Gastroesophageal sphincter (tissue), 4 donors: Measurements from ENCODE around the gene CNKSR3. TPM values are rescaled to one million over a fixed set of nuclear protein-coding genes. Genes with fewer than 3 reads are reported as not detected.

Source experiments
- ATAC-seq: fragments of 150-250 bp; one replicate; pipeline ENCODE4 v1.9.1; 2016; ENCODE audit warnings: mild to moderate bottlenecking, moderate library complexity
- H3K27ac ChIP-seq, 4 donors: fragments of 200-600 bp; sonication (generic) in 3 of 4; 1 replicate in 3 of 4; 2 replicates in 1 of 4; pipeline ENCODE4 v1.5.1; 2016 to 2019
- H3K27me3 ChIP-seq: fragments of 200-600 bp; sonication (generic); one replicate; pipeline ENCODE4 v1.5.1; 2019
- H3K36me3 ChIP-seq, 2 donors: fragments of 200-600 bp; sonication (generic); one replicate each; pipeline ENCODE4 v1.5.1; 2019; ENCODE audit warnings: control low read depth in 1 of 2
- H3K4me1 ChIP-seq, 3 donors: fragments of 200-600 bp; sonication (generic); 1 replicate in 2 of 3; 2 replicates in 1 of 3; pipeline ENCODE4 v1.5.1; 2016 to 2019; ENCODE audit warnings: control low read depth in 2 of 3
- H3K4me3 ChIP-seq, 2 donors: fragments of 200-600 bp; sonication (generic); one replicate each; pipeline ENCODE4 v1.5.1; 2019; ENCODE audit warnings: mild to moderate bottlenecking in 1 of 2, moderate library complexity in 1 of 2
- H3K9me3 ChIP-seq, 3 donors: fragments of 200-600 bp; sonication (generic); one replicate each; pipeline ENCODE4 v1.5.1; 2017 to 2019; ENCODE audit warnings: control low read depth in 2 of 3
- EP300 ChIP-seq: sonication (generic); formaldehyde crosslinking; IDR thresholded peaks from one replicate; pipeline ENCODE4 v1.6.1; 2017; ENCODE audit warnings: antibody characterized with exemption, mild to moderate bottlenecking
- POLR2A ChIP-seq, 2 donors: fragments of 450-650 bp; IDR thresholded peaks; one replicate each; pipeline ENCODE4 v1.6.1; 2017; ENCODE audit warnings: antibody characterized with exemption in 2 of 2, mild to moderate bottlenecking in 2 of 2, moderate library complexity in 1 of 2
- POLR2AphosphoS5 ChIP-seq: sonication (generic); formaldehyde crosslinking; IDR thresholded peaks from one replicate; pipeline ENCODE4 v1.6.1; 2017; ENCODE audit warnings: antibody characterized with exemption
- WGBS, 2 donors: methylation state at CpG; one replicate each; pipeline ENCODE4 v1.1.5; 2018; ENCODE audit warnings: low coverage in 1 of 2; 5-methylcytosine and 5-hydroxymethylcytosine counted together
- total RNA-seq, 4 donors: library from RNA; depleted of rRNA; stranded (reverse); fragments of >200 nt; gene quantifications; one replicate each; pipeline ENCODE4 v1.1.0, GENCODE V29; 2016
- TF ChIP-seq, protein P1 (sequence below), 4 experiments: fragments of 200-600 bp in 2 of 4; fragments of 450-650 bp in 2 of 4; sonication (generic) in 1 of 4; IDR thresholded peaks; one replicate each; pipeline ENCODE4 v1.5.1; 2017 to 2019; ENCODE audit warnings: antibody characterized with exemption in 4 of 4, mild to moderate bottlenecking in 2 of 4, moderate library complexity in 2 of 4

CNKSR3 gene
- total RNA-seq, 4 donors from 2014 or later, result 12.9 to 28.9 (median 16.0) TPM

DNA sequence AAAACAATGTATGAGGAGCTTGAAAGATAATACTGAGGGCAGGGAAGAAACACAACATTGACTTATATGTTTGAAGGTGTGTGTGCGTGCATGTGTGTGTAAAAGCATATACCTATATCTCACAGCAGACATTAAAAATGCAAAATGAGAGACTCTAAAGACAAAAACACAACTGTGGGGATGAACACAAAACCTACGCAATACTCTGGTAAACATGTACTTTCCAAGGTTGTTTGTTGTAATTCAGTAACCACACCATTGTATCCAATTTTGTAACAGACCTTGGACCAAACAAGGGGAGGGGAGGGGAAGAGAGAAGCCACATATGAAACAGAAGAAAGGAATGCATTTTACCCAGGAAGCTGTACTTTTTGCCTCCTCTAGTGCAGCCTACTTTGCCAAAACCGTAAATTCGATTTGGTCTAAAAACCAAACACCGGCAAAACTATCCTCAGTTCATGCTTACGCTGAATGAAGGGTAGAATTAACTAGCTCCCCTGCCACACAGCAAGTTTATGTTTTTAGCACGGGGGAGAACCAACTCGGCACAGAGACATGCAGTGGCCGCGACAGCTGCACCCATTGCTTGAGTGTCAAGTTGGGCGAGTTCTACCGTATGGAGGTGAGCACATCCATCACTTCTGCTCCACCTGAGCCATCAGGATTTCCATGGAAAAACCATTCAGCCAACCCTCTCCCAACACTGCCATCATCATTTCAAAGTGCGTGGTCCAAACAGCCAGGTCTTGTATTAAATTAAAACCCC lies 50.0 kb downstream of the CNKSR3 start:
- H3K27me3 ChIP-seq, result no peaks in the 10 kb centered on the region
- 85 to 93% methylated on average over 10 to 11 of the region's 13 CpGs for WGBS, 2 donors
- peaks cover 0 to 56% (median 15%) of the 10 kb centered on the region in 3 donors for H3K4me1 ChIP-seq
- H3K4me3 ChIP-seq, result no peak overlapping the region
- ATAC-seq, result no peak
- H3K9me3 ChIP-seq, result no peaks in the 10 kb centered on the region
- H3K36me3 ChIP-seq, result no peaks in the 10 kb centered on the region
- TF ChIP-seq, protein P1, sequence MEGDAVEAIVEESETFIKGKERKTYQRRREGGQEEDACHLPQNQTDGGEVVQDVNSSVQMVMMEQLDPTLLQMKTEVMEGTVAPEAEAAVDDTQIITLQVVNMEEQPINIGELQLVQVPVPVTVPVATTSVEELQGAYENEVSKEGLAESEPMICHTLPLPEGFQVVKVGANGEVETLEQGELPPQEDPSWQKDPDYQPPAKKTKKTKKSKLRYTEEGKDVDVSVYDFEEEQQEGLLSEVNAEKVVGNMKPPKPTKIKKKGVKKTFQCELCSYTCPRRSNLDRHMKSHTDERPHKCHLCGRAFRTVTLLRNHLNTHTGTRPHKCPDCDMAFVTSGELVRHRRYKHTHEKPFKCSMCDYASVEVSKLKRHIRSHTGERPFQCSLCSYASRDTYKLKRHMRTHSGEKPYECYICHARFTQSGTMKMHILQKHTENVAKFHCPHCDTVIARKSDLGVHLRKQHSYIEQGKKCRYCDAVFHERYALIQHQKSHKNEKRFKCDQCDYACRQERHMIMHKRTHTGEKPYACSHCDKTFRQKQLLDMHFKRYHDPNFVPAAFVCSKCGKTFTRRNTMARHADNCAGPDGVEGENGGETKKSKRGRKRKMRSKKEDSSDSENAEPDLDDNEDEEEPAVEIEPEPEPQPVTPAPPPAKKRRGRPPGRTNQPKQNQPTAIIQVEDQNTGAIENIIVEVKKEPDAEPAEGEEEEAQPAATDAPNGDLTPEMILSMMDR (IDR thresholded peaks at IDR 0.05), result no peak
- TF ChIP-seq EP300 (no peak), POLR2AphosphoS5 (no peak), POLR2A (IDR thresholded peaks at IDR 0.05) (no peak)
- peak overlapping the region in 3 of 4 donors; percentile 60 to 84 (median 70) for H3K27ac ChIP-seq

DNA sequence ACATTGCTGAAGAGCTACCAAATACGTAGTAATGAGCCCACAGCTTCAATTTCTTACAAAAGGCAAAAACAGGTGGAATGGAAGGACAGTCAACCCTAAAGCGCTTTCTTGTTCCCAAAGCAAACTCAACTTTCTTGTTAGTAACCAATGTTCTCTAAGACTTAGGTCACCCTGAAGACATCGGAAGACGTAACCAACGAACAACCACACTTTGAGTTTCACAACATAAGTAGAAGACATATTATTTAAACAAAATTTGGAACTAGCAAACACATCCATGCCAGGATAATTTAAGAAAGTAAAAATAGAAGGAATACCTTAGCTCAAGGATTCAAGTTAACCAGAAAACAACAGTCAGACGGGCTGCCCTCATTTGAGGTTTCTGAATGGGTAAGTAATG lies 51.0 kb downstream of the CNKSR3 start:
- Histone ChIP-seq H3K27ac (peak overlapping the region; percentile 56 to 84 (median 65)), H3K4me1 (peaks cover 0 to 56% (median 15%) of the 10 kb centered on the region in 3 donors), H3K27me3 (no peaks in the 10 kb centered on the region), H3K4me3 (peak overlapping the region in 1 of 2 donors; percentile 16), H3K9me3 (no peaks in the 10 kb centered on the region), H3K36me3 (no peaks in the 10 kb centered on the region)
- ATAC-seq, result peak; percentile 53
- 45 to 49% methylated on average over 4 to 6 of the region's 6 CpGs for WGBS, 2 donors
- TF ChIP-seq POLR2AphosphoS5 (peak; percentile 44), POLR2A (IDR thresholded peaks at IDR 0.05) (no peak)
- TF ChIP-seq, protein P1 (IDR thresholded peaks at IDR 0.05), result no peak

DNA sequence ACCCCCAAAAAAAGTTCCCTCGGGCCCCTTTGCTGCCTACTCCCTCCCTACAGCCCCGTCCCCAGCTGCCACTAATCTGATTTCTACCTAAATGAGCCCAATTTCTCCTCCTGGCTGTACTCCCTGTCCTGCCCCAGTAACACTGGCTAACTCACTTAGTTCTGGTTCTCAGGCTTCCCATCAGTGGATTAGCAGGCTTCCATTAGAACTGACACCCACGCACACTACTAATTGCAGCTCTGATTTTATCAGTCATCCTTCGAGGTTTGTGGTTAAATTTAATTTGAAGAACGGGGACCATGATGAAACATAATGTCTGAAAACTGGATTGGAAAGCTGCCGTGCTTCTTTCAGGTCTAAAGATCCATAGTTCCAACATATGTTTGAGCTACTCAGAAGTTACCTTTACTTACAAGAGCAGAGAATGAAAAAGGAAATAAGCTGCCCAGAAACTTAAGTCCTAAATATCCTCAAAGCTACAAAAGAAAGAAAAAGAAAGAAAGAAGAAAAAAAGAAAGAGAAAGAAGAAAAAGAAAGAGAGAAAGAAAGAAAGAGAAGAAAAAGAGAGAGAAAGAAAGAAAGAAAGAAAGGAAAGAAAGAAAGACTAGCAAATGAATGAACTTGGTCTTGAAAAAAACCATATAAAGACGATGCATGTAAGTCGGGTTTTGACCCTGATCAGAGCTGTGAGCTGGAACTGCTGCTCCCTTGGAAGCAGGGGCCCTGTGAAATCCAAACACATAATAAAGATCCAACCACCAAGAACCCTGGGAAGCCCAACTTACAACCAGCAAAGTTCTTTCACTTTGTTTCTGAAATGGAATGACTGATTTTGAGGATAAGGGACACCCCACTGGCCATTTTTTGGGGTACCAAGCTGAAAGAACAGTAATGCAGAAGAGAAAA lies 51.7 kb downstream of the CNKSR3 start:
- no peaks in the 10 kb centered on the region for H3K9me3 ChIP-seq
- no peaks in the 10 kb centered on the region for H3K36me3 ChIP-seq
- 35 to 75% methylated on average over 6 to 8 of the region's 8 CpGs for WGBS, 2 donors
- no peak for ATAC-seq
- H3K27me3 ChIP-seq, result no peaks in the 10 kb centered on the region
- peak overlapping the region; percentile 56 to 84 (median 66) for H3K27ac ChIP-seq
- H3K4me3 ChIP-seq, result peak overlapping the region in 1 of 2 donors; percentile 16
- TF ChIP-seq POLR2AphosphoS5 (no peak), EP300 (no peak), POLR2A (IDR thresholded peaks at IDR 0.05) (no peak)
- TF ChIP-seq, protein P1 (IDR thresholded peaks at IDR 0.05), result no peak
- peaks cover 0 to 53% (median 15%) of the 10 kb centered on the region in 3 donors for H3K4me1 ChIP-seq

DNA sequence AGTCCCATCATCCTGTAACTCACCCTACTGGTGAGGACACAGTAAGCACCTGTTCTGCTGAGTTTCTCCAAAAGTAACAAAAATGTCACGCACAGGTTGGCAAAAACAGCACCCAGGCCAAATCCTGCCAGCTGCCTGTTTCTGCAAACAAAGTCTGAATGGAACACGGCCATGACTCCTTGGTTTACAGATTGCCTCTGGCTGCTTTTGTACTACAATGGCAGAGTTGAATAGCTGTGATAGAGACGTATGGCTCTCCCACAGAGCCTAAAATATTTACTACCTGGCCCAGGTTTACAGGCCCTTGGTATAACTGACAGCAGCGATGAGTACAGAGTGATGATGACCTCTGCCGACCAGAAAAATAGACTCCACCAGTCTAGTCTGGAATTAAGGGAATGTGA lies 52.6 kb downstream of the CNKSR3 start:
- no peak overlapping the region for H3K4me3 ChIP-seq
- 68 to 76% methylated on average over 3 to 5 of the region's 5 CpGs for WGBS, 2 donors
- ATAC-seq, result no peak
- no peaks in the 10 kb centered on the region for H3K9me3 ChIP-seq
- H3K4me1 ChIP-seq, result peaks cover 0 to 56% (median 15%) of the 10 kb centered on the region in 3 donors
- H3K36me3 ChIP-seq, result no peaks in the 10 kb centered on the region
- no peaks in the 10 kb centered on the region for H3K27me3 ChIP-seq
- TF ChIP-seq EP300 (no peak), POLR2A (IDR thresholded peaks at IDR 0.05) (no peak), POLR2AphosphoS5 (no peak)
- TF ChIP-seq, protein P1 (IDR thresholded peaks at IDR 0.05), result no peak
- peak overlapping the region in 3 of 4 donors; percentile 60 to 84 (median 72) for H3K27ac ChIP-seq
